Stomach (tissue), 4 donors: ENCODE measurements around the gene TJP2.

ENCODE experiments used
- POLR2AphosphoS5 ChIP-seq, 3 donors: sonication (generic); formaldehyde crosslinking; IDR thresholded peaks; one replicate each; pipeline ENCODE4 v1.6.1; 2016; ENCODE audit warnings: antibody characterized with exemption in 3 of 3
- TF ChIP-seq, protein P1 (sequence below), 7 experiments: fragments of 450-650 bp in 4 of 7; fragments of 200-600 bp in 3 of 7; sonication (generic) in 3 of 7; IDR thresholded peaks; one replicate each; pipeline ENCODE4 v1.5.1; 2016 to 2019; ENCODE audit warnings: antibody characterized with exemption in 7 of 7, control low read depth in 2 of 7, mild to moderate bottlenecking in 1 of 7

DNA sequence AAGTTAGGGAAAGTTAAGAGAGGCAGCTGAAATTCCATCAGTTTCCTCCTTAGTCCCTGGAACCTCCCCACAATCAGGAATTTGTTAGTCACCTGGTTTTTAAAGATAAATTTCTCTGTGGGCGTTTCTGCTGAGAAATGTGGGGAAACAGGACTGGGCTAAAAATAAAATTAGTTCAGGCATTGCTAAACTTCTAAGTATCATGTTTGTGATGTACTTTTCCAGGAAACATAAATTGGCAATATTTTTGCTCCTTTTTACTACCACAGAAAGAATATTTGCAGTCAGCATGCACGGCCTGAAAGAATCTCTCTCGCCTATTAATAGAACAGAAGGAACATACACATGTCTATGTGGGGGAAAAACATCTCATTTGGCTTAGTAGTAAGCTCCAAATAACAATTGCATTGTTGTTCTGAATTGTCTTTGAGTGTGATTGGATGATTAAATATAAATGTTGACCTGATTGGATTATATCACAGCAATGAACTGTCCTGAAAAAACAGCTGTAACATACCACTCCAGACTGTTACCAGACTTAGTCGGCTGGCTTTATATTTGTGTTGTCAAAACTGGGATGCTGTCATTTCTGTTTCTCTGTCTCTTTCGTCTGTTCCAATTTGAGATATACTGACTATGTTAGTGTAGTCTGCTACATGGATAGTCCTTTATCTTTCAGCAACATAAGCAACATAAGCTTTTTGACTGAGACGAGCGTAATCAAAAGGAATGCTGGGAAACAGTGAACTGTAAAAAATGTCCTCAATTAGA lies 12.9 kb downstream of the TJP2 start:
- peak in 1 of 3 donors; percentile 28 for TF ChIP-seq POLR2AphosphoS5 (IDR thresholded peaks at IDR 0.05)
- TF ChIP-seq, protein P1, sequence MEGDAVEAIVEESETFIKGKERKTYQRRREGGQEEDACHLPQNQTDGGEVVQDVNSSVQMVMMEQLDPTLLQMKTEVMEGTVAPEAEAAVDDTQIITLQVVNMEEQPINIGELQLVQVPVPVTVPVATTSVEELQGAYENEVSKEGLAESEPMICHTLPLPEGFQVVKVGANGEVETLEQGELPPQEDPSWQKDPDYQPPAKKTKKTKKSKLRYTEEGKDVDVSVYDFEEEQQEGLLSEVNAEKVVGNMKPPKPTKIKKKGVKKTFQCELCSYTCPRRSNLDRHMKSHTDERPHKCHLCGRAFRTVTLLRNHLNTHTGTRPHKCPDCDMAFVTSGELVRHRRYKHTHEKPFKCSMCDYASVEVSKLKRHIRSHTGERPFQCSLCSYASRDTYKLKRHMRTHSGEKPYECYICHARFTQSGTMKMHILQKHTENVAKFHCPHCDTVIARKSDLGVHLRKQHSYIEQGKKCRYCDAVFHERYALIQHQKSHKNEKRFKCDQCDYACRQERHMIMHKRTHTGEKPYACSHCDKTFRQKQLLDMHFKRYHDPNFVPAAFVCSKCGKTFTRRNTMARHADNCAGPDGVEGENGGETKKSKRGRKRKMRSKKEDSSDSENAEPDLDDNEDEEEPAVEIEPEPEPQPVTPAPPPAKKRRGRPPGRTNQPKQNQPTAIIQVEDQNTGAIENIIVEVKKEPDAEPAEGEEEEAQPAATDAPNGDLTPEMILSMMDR (IDR thresholded peaks at IDR 0.05): no peak
